ENCODE results near the gene RETREG2. TPM values are rescaled to one million over a fixed set of nuclear protein-coding genes. Genes with fewer than 3 reads are reported as not detected.

Gene RETREG2
- polyA plus RNA-seq, 1 donor from 2014 or later: 156 TPM

DNA sequence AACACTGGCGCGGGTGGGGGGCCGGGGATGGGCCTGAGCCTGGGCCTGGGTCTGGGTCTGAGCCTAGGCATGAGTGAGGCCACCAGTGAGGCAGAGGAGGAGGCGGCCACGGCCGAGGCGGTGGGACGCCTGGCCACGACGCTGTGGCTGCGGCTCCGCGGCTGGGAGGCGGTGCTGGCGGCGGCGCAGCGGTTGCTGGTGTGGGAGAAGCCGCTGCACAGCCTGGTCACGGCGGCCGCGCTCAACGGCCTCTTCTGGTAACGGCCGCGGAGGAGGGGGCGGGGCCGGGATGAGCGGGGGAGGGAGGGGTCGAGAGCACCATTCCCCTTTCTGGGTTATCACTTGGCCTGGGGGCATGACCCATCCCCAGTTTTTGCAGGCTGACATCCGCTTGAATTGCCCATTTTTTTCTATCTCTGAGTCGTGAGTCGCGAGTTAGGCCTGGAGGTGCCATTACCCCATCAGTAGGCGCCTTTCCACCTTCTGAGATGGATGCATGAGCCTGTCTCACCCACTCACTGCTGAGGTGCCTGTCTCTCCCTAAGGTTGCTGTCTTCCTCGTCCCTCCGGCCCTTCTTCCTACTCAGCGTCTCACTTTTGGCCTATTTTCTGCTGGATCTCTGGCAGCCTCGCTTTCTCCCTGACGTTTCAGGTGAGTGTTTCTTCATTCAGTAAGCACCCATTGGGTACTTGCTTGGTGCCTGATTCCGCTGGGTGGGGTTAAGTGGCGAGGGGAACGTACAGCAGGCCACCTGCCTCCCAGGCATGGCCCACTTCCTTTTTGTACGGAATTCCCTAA, 501 bp downstream of the RETREG2 start:
- no peaks in the 10 kb centered on the region for H4K20me1 ChIP-seq (ENCODE audit: insufficient read depth)
- H3K9ac ChIP-seq (ENCODE audit: low read length): peak overlapping the region; percentile 90
- peak overlapping the region; percentile 37 for H2AFZ ChIP-seq (ENCODE audit: low read depth, low read length)
- peaks cover 3% of the 10 kb centered on the region for H3F3A ChIP-seq (ENCODE audit: insufficient read depth, low read length, poor library complexity, severe bottlenecking)
- no peak for TF ChIP-seq CTCF (IDR thresholded peaks at IDR 0.05; ENCODE audit: poor library complexity, severe bottlenecking)
- TF ChIP-seq, protein P1, sequence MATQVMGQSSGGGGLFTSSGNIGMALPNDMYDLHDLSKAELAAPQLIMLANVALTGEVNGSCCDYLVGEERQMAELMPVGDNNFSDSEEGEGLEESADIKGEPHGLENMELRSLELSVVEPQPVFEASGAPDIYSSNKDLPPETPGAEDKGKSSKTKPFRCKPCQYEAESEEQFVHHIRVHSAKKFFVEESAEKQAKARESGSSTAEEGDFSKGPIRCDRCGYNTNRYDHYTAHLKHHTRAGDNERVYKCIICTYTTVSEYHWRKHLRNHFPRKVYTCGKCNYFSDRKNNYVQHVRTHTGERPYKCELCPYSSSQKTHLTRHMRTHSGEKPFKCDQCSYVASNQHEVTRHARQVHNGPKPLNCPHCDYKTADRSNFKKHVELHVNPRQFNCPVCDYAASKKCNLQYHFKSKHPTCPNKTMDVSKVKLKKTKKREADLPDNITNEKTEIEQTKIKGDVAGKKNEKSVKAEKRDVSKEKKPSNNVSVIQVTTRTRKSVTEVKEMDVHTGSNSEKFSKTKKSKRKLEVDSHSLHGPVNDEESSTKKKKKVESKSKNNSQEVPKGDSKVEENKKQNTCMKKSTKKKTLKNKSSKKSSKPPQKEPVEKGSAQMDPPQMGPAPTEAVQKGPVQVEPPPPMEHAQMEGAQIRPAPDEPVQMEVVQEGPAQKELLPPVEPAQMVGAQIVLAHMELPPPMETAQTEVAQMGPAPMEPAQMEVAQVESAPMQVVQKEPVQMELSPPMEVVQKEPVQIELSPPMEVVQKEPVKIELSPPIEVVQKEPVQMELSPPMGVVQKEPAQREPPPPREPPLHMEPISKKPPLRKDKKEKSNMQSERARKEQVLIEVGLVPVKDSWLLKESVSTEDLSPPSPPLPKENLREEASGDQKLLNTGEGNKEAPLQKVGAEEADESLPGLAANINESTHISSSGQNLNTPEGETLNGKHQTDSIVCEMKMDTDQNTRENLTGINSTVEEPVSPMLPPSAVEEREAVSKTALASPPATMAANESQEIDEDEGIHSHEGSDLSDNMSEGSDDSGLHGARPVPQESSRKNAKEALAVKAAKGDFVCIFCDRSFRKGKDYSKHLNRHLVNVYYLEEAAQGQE (IDR thresholded peaks at IDR 0.05; ENCODE audit: borderline replicate concordance): no peak
- no peak for TF ChIP-seq RAD21 (conservative IDR thresholded peaks at IDR 0.05)
- TF ChIP-seq MXI1 (conservative IDR thresholded peaks at IDR 0.05; ENCODE audit: poor library complexity, severe bottlenecking): peak; percentile 62
- no peak for TF ChIP-seq POLR2AphosphoS5 (IDR thresholded peaks at IDR 0.05)
- no peak for TF ChIP-seq EP300 (conservative IDR thresholded peaks at IDR 0.05; ENCODE audit: poor library complexity, severe bottlenecking)
- no peak for TF ChIP-seq TAF1 (IDR thresholded peaks at IDR 0.05; ENCODE audit: low read depth)
- TF ChIP-seq EZH2 (IDR thresholded peaks at IDR 0.05; ENCODE audit: borderline replicate concordance, insufficient read depth, low read length, poor library complexity, severe bottlenecking): no peak
- peak overlapping the region; percentile 100 for H3K4me2 ChIP-seq (ENCODE audit: low read length)
- H3K79me2 ChIP-seq (replicated peaks; ENCODE audit: insufficient read depth, low read length): peaks cover 18% of the 10 kb centered on the region
- peak overlapping the region; percentile 96 for H3K4me3 ChIP-seq (ENCODE audit: low read length)
- no peaks in the 10 kb centered on the region for H3K9me3 ChIP-seq (ENCODE audit: low read length)
- H3K27ac ChIP-seq (ENCODE audit: low read length): peak overlapping the region; percentile 77
- H3K36me3 ChIP-seq (ENCODE audit: insufficient read depth, low read length): peaks cover 6% of the 10 kb centered on the region
- H3K9me2 ChIP-seq (ENCODE audit: insufficient read depth, low read length): no peaks in the 10 kb centered on the region
- no peaks in the 10 kb centered on the region for H3K27me3 ChIP-seq (ENCODE audit: insufficient read depth, low read depth, low read length)

DNA sequence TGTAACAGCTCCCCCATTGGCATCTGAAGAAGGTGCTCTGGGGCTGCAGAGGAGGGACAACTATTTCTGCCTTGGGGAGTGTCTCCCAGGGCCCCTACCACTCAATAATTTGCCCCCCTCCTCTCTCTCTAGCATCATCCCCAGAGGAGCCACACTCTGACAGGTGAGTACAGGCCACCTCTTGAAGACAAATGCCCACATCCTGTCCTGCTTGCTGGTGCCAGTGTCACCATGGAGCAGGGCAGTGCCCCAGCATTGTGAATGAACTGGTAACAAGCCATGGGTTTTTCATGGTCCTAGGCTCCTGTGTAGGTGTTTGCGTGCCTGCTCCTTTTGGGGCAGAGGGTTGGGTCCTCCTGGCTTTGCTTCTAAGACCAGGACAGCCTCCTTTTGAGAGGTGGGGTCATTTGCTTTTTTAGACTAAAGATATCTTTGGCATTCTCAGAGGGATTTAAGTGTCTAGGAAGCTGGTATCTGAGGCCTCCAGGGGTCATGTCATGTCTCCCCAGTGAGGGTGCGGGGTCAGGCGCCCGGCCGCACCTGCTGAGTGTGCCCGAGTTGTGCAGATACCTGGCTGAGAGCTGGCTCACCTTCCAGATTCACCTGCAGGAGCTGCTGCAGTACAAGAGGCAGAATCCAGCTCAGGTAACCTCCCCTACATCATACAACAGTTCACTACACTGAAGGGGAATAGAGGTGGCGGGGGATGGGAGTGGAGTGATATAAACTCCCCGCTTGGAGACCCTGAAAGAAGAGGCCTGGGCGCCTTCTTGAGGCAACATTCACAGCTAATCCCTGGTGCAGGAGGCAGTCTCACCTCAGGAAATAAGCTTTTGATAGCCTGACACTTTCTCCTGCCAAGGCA, 1.8 kb downstream of the RETREG2 start:
- no peaks in the 10 kb centered on the region for H4K20me1 ChIP-seq (ENCODE audit: insufficient read depth)
- TF ChIP-seq MXI1 (conservative IDR thresholded peaks at IDR 0.05; ENCODE audit: poor library complexity, severe bottlenecking): no peak
- no peak for TF ChIP-seq RAD21 (conservative IDR thresholded peaks at IDR 0.05)
- no peak for TF ChIP-seq SMC3 (conservative IDR thresholded peaks at IDR 0.05; ENCODE audit: poor library complexity)
- TF ChIP-seq, protein P1 (IDR thresholded peaks at IDR 0.05; ENCODE audit: borderline replicate concordance): no peak
- TF ChIP-seq CTCF (IDR thresholded peaks at IDR 0.05; ENCODE audit: poor library complexity, severe bottlenecking): no peak
- peaks cover 3% of the 10 kb centered on the region for H3F3A ChIP-seq (ENCODE audit: insufficient read depth, low read length, poor library complexity, severe bottlenecking)
- no peaks in the 10 kb centered on the region for H3K9me3 ChIP-seq (ENCODE audit: low read length)
- no peaks in the 10 kb centered on the region for H3K9me2 ChIP-seq (ENCODE audit: insufficient read depth, low read length)
- peak overlapping the region; percentile 90 for H3K9ac ChIP-seq (ENCODE audit: low read length)
- peaks cover 6% of the 10 kb centered on the region for H3K36me3 ChIP-seq (ENCODE audit: insufficient read depth, low read length)
- H3K79me2 ChIP-seq (replicated peaks; ENCODE audit: insufficient read depth, low read length): peaks cover 18% of the 10 kb centered on the region
- H3K27ac ChIP-seq (ENCODE audit: low read length): no peak overlapping the region
- peak overlapping the region; percentile 100 for H3K4me2 ChIP-seq (ENCODE audit: low read length)
- no peak overlapping the region for H2AFZ ChIP-seq (ENCODE audit: low read depth, low read length)
- peak overlapping the region; percentile 96 for H3K4me3 ChIP-seq (ENCODE audit: low read length)
- no peaks in the 10 kb centered on the region for H3K27me3 ChIP-seq (ENCODE audit: insufficient read depth, low read depth, low read length)
